ENCODE measurements around the gene SLC35E1.
A peak's percentile ranks its signal among the peaks of the same experiment; 100 is the strongest.
"Not testable (repeated sequence)": the region's sequence is repeated elsewhere in the genome, so short reads cannot be mapped to it uniquely, and the experiment has no call there.

Gene SLC35E1

GRCh38 chr19:16581145-16581970, 9.1 kb upstream of the SLC35E1 start:
- DNase-seq, result no peak

GRCh38 chr19:16579381-16579780, 7.2 kb upstream of the SLC35E1 start:
- no peak for DNase-seq

- no peak for DNase-seq
These were observed 5.3 kb upstream of the SLC35E1 start for GRCh38 chr19:16577531-16577985.

- DNase-seq, result no peak
These were observed 4.7 kb upstream of the SLC35E1 start for GRCh38 chr19:16576690-16577530.

GRCh38 chr19:16575861-16576689, 3.9 kb upstream of the SLC35E1 start:
- no peak for DNase-seq

GRCh38 chr19:16575282-16575681, 3.1 kb upstream of the SLC35E1 start:
- DNase-seq, result no peak

- no peak for DNase-seq
These were observed 1.7 kb upstream of the SLC35E1 start for GRCh38 chr19:16573925-16574324.

- no peak for DNase-seq
These were observed 1.1 kb upstream of the SLC35E1 start for GRCh38 chr19:16573296-16573695.

- no peak for DNase-seq
These were observed 338 bp downstream of the SLC35E1 start for GRCh38 chr19:16571822-16572331.

- DNase-seq, result peak; percentile 53 to 66
These were observed 932 bp downstream of the SLC35E1 start for GRCh38 chr19:16571283-16571682.

GRCh38 chr19:16569609-16570320, 2.5 kb downstream of the SLC35E1 start:
- no peak for DNase-seq

- DNase-seq, result no peak
These were observed 5.5 kb downstream of the SLC35E1 start for GRCh38 chr19:16566702-16567101.

- no peak for DNase-seq
These were observed 6.1 kb downstream of the SLC35E1 start for GRCh38 chr19:16566161-16566560.

GRCh38 chr19:16564842-16565241, 7.4 kb downstream of the SLC35E1 start:
- DNase-seq, result no peak

- no peak for DNase-seq
These were observed 9.6 kb downstream of the SLC35E1 start for GRCh38 chr19:16562608-16563025.

- DNase-seq, result no peak
These were observed 10.8 kb downstream of the SLC35E1 start for GRCh38 chr19:16561382-16561781.

GRCh38 chr19:16559780-16560276, 12.4 kb downstream of the SLC35E1 start:
- DNase-seq, result no peak

GRCh38 chr19:16554776-16555175, 17.4 kb downstream of the SLC35E1 start:
- DNase-seq, result no peak

GRCh38 chr19:16551902-16552301, 20.3 kb downstream of the SLC35E1 start:
- DNase-seq, result not testable (repeated sequence)

- DNase-seq, result no peak
These were observed 23.3 kb downstream of the SLC35E1 start for GRCh38 chr19:16548956-16549355.

- no peak for DNase-seq
These were observed 27.6 kb downstream of the SLC35E1 start for GRCh38 chr19:16544473-16545231.

Measured in AML-193 (cell line).